Neural cell (in vitro differentiated cells): ENCODE measurements around the gene LAMA5. TPM values are rescaled to one million over a fixed set of nuclear protein-coding genes. Genes with fewer than 3 reads are reported as not detected.

ENCODE experiments used
- H2AFZ ChIP-seq: fragments of 200-600, 300-800 bp; sonication (generic), shearing (Covaris generic); 2 replicates; pipeline ENCODE4 v1.6.0; 2014; ENCODE audit warnings: low read depth, mild to moderate bottlenecking, antibody characterized with exemption, low read length, moderate library complexity
- H3F3A ChIP-seq: fragments of 200-600 bp; shearing (Covaris generic); 2 replicates; pipeline ENCODE4 v1.6.1; 2016; ENCODE audit warnings: mild to moderate bottlenecking, moderate library complexity, mixed read lengths, antibody characterized with exemption, low read length; ENCODE audit not compliant: insufficient read depth, poor library complexity, severe bottlenecking
- H3K27ac ChIP-seq: fragments of 200-600, 300-800 bp; sonication (generic), shearing (Covaris generic); 2 replicates; pipeline ENCODE4 v1.5.1; 2014; ENCODE audit warnings: mild to moderate bottlenecking, low read length, moderate library complexity
- H3K27me3 ChIP-seq: fragments of 300-800, 200-600 bp; sonication (generic), shearing (Covaris generic); 2 replicates; pipeline ENCODE4 v1.6.0; 2014; ENCODE audit warnings: mild to moderate bottlenecking, low read depth, low read length, moderate library complexity; ENCODE audit not compliant: insufficient read depth
- H3K36me3 ChIP-seq: fragments of 300-800, 200-600 bp; sonication (generic), shearing (Covaris generic); 2 replicates; pipeline ENCODE4 v1.5.1; 2014; ENCODE audit warnings: mild to moderate bottlenecking, antibody characterized with exemption, low read length, moderate library complexity; ENCODE audit not compliant: insufficient read depth
- H3K4me2 ChIP-seq: fragments of 300-800, 200-600 bp; sonication (generic), shearing (Covaris generic); 2 replicates; pipeline ENCODE4 v1.6.0; 2014; ENCODE audit warnings: mild to moderate bottlenecking, low read length
- H3K4me3 ChIP-seq: fragments of 300-800, 200-600 bp; sonication (generic), shearing (Covaris generic); 2 replicates; pipeline ENCODE4 v1.5.1; 2014; ENCODE audit warnings: mild to moderate bottlenecking, low read length, moderate library complexity
- H3K79me2 ChIP-seq: fragments of 200-600 bp; shearing (Covaris generic); replicated peaks from 2 replicates; pipeline ENCODE4 v1.6.0; 2014; ENCODE audit warnings: mild to moderate bottlenecking, low read length, moderate library complexity; ENCODE audit not compliant: insufficient read depth
- H3K9ac ChIP-seq: fragments of 300-800, 200-600 bp; sonication (generic), shearing (Covaris generic); 2 replicates; pipeline ENCODE4 v1.6.1; 2016; ENCODE audit warnings: mild to moderate bottlenecking, low read length, mixed read lengths
- H3K9me2 ChIP-seq: fragments of 200-600 bp; shearing (Covaris generic); 2 replicates; pipeline ENCODE4 v1.6.1; 2016; ENCODE audit warnings: mild to moderate bottlenecking, low read length, mixed read lengths; ENCODE audit not compliant: insufficient read depth
- H3K9me3 ChIP-seq: fragments of 200-600, 300-800 bp; sonication (generic), shearing (Covaris generic); 2 replicates; pipeline ENCODE4 v1.6.1; 2016; ENCODE audit warnings: mild to moderate bottlenecking, mixed run types, low read length, moderate library complexity, mixed read lengths
- H4K20me1 ChIP-seq: fragments of 200-600 bp; shearing (Covaris generic); 2 replicates; pipeline ENCODE4 v1.6.1; 2016; ENCODE audit warnings: mild to moderate bottlenecking, mixed run types; ENCODE audit not compliant: insufficient read depth
- EP300 ChIP-seq: fragments of 450-650 bp; conservative IDR thresholded peaks from 2 replicates; pipeline ENCODE4 v1.6.1; 2014; ENCODE audit warnings: antibody characterized with exemption, mild to moderate bottlenecking, moderate library complexity; ENCODE audit not compliant: poor library complexity, severe bottlenecking
- EZH2 ChIP-seq: fragments of 200-600, 300-800 bp; shearing (Covaris generic), sonication (generic); IDR thresholded peaks from 2 replicates; pipeline ENCODE4 v1.6.1; 2014; ENCODE audit warnings: antibody characterized with exemption, low read length, borderline replicate concordance, mild to moderate bottlenecking; ENCODE audit not compliant: insufficient read depth, poor library complexity, severe bottlenecking
- MXI1 ChIP-seq: fragments of 450-650 bp; conservative IDR thresholded peaks from 2 replicates; pipeline ENCODE4 v1.6.1; 2014; ENCODE audit warnings: antibody characterized with exemption, mild to moderate bottlenecking; ENCODE audit not compliant: poor library complexity, severe bottlenecking
- POLR2AphosphoS5 ChIP-seq: IDR thresholded peaks from 2 replicates; pipeline ENCODE4 v1.6.1; 2012
- RAD21 ChIP-seq: fragments of 450-650 bp; conservative IDR thresholded peaks from 2 replicates; pipeline ENCODE4 v1.6.1; 2014; ENCODE audit warnings: antibody characterized with exemption, mild to moderate bottlenecking, moderate library complexity
- SMC3 ChIP-seq: fragments of 450-650 bp; conservative IDR thresholded peaks from 2 replicates; pipeline ENCODE4 v1.6.1; 2014; ENCODE audit warnings: antibody characterized with exemption, mild to moderate bottlenecking, moderate library complexity; ENCODE audit not compliant: poor library complexity
- TAF1 ChIP-seq: IDR thresholded peaks from 2 replicates; pipeline ENCODE4 v1.6.1; 2012; ENCODE audit warnings: low read depth
- polyA plus RNA-seq: library from polyadenylated mRNA; depleted of rRNA; stranded (reverse); fragments of >200 nt; gene quantifications from 2 replicates; pipeline ENCODE4 v1.2.3, GENCODE V29; 2014
- TF ChIP-seq, protein P1 (sequence below): fragments of 450-650 bp; IDR thresholded peaks from 2 replicates; pipeline ENCODE4 v1.5.1; 2014; ENCODE audit warnings: antibody characterized with exemption, mild to moderate bottlenecking, moderate library complexity; ENCODE audit not compliant: poor library complexity, severe bottlenecking
- TF ChIP-seq, protein P2 (sequence below): IDR thresholded peaks from 2 replicates; pipeline ENCODE4 v1.6.1; 2012; ENCODE audit warnings: borderline replicate concordance

Gene LAMA5
- polyA plus RNA-seq, 1 donor from 2014 or later, result 27.2 TPM

DNA sequence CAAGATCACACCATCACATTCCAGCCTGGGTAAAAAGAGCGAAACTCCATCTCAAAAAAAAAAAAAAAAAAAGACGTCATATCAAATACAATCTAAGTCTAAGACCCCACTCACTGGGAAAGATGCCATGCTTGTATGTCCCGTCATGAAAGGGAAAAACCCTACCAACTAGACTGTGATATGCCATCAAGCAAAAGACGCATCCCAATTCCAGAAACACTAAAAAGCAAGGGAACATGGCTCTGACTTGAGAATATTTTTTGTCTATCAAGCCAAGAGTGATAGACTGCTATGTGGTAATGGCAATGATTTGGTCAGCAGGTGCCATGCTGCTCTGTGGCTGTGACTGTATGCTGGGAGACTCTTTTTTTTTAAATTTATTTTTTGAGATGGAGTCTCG lies 23.0 kb downstream of the LAMA5 start:
- no peaks in the 10 kb centered on the region for H3K27me3 ChIP-seq
- no peaks in the 10 kb centered on the region for H3K9me2 ChIP-seq
- TF ChIP-seq SMC3 (no peak), MXI1 (no peak), POLR2AphosphoS5 (no peak), TAF1 (no peak), RAD21 (no peak), EZH2 (no peak)
- H3K79me2 ChIP-seq, result no peaks in the 10 kb centered on the region
- no peak overlapping the region for H3K4me3 ChIP-seq
- H2AFZ ChIP-seq, result no peak overlapping the region
- H3F3A ChIP-seq, result no peaks in the 10 kb centered on the region
- no peak overlapping the region for H3K4me2 ChIP-seq
- H4K20me1 ChIP-seq, result no peaks in the 10 kb centered on the region
- no peak overlapping the region for H3K9ac ChIP-seq
- no peaks in the 10 kb centered on the region for H3K9me3 ChIP-seq
- no peaks in the 10 kb centered on the region for H3K36me3 ChIP-seq
- no peak overlapping the region for H3K27ac ChIP-seq

DNA sequence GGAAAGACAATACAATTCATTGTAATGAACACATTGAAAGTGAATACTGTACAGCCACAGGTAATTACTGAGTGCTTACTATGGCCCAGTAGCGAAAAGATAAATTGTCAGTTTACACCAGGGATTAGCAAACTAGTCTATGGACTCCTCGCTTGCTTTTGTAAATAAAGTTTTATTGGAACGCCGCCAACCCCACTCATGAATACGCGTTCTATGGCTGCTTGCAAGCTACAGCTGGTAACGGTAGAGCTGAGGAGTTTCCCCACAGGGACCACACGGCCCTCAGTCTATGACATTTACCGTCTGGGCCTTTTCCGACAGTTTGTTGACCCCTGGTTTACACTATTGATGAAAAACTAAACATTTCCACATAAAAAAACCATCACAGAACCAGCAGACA lies 24.2 kb downstream of the LAMA5 start:
- H3K9me2 ChIP-seq, result no peaks in the 10 kb centered on the region
- H3F3A ChIP-seq, result no peaks in the 10 kb centered on the region
- H3K4me2 ChIP-seq, result no peak overlapping the region
- TF ChIP-seq EP300 (no peak), TAF1 (no peak), SMC3 (no peak), RAD21 (no peak), EZH2 (no peak), MXI1 (no peak), POLR2AphosphoS5 (no peak)
- TF ChIP-seq, protein P1, sequence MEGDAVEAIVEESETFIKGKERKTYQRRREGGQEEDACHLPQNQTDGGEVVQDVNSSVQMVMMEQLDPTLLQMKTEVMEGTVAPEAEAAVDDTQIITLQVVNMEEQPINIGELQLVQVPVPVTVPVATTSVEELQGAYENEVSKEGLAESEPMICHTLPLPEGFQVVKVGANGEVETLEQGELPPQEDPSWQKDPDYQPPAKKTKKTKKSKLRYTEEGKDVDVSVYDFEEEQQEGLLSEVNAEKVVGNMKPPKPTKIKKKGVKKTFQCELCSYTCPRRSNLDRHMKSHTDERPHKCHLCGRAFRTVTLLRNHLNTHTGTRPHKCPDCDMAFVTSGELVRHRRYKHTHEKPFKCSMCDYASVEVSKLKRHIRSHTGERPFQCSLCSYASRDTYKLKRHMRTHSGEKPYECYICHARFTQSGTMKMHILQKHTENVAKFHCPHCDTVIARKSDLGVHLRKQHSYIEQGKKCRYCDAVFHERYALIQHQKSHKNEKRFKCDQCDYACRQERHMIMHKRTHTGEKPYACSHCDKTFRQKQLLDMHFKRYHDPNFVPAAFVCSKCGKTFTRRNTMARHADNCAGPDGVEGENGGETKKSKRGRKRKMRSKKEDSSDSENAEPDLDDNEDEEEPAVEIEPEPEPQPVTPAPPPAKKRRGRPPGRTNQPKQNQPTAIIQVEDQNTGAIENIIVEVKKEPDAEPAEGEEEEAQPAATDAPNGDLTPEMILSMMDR, result no peak
- TF ChIP-seq, protein P2, sequence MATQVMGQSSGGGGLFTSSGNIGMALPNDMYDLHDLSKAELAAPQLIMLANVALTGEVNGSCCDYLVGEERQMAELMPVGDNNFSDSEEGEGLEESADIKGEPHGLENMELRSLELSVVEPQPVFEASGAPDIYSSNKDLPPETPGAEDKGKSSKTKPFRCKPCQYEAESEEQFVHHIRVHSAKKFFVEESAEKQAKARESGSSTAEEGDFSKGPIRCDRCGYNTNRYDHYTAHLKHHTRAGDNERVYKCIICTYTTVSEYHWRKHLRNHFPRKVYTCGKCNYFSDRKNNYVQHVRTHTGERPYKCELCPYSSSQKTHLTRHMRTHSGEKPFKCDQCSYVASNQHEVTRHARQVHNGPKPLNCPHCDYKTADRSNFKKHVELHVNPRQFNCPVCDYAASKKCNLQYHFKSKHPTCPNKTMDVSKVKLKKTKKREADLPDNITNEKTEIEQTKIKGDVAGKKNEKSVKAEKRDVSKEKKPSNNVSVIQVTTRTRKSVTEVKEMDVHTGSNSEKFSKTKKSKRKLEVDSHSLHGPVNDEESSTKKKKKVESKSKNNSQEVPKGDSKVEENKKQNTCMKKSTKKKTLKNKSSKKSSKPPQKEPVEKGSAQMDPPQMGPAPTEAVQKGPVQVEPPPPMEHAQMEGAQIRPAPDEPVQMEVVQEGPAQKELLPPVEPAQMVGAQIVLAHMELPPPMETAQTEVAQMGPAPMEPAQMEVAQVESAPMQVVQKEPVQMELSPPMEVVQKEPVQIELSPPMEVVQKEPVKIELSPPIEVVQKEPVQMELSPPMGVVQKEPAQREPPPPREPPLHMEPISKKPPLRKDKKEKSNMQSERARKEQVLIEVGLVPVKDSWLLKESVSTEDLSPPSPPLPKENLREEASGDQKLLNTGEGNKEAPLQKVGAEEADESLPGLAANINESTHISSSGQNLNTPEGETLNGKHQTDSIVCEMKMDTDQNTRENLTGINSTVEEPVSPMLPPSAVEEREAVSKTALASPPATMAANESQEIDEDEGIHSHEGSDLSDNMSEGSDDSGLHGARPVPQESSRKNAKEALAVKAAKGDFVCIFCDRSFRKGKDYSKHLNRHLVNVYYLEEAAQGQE, result no peak
- no peak overlapping the region for H3K27ac ChIP-seq
- no peak overlapping the region for H2AFZ ChIP-seq
- no peaks in the 10 kb centered on the region for H3K79me2 ChIP-seq
- no peaks in the 10 kb centered on the region for H3K36me3 ChIP-seq
- H3K9ac ChIP-seq, result no peak overlapping the region
- H3K9me3 ChIP-seq, result no peaks in the 10 kb centered on the region
- no peaks in the 10 kb centered on the region for H4K20me1 ChIP-seq
- H3K27me3 ChIP-seq, result no peaks in the 10 kb centered on the region
- H3K4me3 ChIP-seq, result no peak overlapping the region

DNA sequence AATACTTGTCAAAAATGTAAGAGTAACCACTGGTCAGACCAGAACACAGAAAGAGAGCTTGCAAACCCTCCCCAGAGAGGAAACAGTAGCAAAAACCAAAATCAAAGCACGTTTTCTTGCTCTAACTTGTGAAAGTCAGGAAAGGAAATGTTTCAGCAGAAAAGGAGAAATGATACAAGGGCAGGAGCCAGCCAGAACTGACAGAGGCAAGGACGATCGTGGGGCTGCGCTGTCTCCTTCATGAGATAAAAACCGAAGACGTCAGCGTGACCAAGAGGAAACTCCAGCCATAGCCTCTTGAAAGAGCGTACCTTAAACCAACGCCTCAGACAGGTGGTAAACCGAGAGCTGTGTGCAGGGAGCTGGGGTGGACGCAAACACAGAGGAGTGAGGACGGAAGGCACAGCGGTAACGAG lies 27.5 kb downstream of the LAMA5 start:
- Histone ChIP-seq H4K20me1 (no peaks in the 10 kb centered on the region), H3K9me3 (no peaks in the 10 kb centered on the region), H3F3A (no peaks in the 10 kb centered on the region), H3K27me3 (no peaks in the 10 kb centered on the region), H3K9ac (no peak overlapping the region), H3K36me3 (no peaks in the 10 kb centered on the region), H3K27ac (no peak overlapping the region), H3K4me3 (no peak overlapping the region), H3K4me2 (no peak overlapping the region), H3K79me2 (no peaks in the 10 kb centered on the region), H3K9me2 (no peaks in the 10 kb centered on the region), H2AFZ (no peak overlapping the region)
- TF ChIP-seq POLR2AphosphoS5 (no peak), RAD21 (no peak)
